NB4 (cell line): ENCODE results near the gene MED7.

ENCODE experiments used
- MYC ChIP-seq: IDR thresholded peaks from 2 replicates; pipeline ENCODE4 v1.6.1; 2011; ENCODE audit warnings: low read depth, low read length
- POLR2A ChIP-seq: IDR thresholded peaks from 2 replicates; pipeline ENCODE4 v1.6.1; 2011; ENCODE audit warnings: mild to moderate bottlenecking; ENCODE audit not compliant: insufficient read length; ENCODE audit errors: extremely low read depth
- TF ChIP-seq, protein P1 (sequence below): IDR thresholded peaks from one replicate; pipeline ENCODE4 v1.5.1; 2012; ENCODE audit warnings: low read depth, low read length
- TF ChIP-seq, protein P2 (sequence below): IDR thresholded peaks from 2 replicates; pipeline ENCODE4 v1.6.1; 2011; ENCODE audit warnings: low read depth, low read length

DNA sequence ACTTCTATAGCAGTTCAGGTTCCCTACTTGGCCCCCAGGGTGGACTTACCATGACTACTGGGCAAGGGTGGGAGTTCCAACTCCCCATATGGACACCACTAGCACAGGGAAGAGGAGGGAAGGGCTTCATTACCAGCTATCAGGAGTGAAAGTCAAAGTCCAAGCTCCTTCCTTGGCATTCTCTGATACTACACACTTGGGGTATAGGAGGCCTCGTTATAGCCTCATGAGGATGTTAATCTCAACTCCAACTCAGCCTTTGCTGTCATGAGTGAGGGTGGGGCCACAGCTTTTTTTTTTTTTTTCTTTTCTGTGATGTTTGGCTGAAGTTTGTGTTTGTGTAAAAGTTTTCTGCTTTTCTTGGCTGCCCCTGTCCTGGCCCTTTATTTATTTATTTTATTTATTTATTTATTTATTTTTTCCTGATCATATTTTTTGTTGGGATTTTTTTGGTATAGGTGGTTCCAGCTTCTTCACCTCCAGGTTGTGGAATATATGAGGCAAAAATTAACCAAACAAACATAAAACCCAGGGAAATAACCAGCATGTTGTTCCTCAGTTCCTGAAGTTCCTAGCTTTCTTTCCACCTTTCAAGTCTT lies 14.7 kb upstream of the MED7 start:
- TF ChIP-seq POLR2A (no peak), MYC (no peak)
- TF ChIP-seq, protein P1, sequence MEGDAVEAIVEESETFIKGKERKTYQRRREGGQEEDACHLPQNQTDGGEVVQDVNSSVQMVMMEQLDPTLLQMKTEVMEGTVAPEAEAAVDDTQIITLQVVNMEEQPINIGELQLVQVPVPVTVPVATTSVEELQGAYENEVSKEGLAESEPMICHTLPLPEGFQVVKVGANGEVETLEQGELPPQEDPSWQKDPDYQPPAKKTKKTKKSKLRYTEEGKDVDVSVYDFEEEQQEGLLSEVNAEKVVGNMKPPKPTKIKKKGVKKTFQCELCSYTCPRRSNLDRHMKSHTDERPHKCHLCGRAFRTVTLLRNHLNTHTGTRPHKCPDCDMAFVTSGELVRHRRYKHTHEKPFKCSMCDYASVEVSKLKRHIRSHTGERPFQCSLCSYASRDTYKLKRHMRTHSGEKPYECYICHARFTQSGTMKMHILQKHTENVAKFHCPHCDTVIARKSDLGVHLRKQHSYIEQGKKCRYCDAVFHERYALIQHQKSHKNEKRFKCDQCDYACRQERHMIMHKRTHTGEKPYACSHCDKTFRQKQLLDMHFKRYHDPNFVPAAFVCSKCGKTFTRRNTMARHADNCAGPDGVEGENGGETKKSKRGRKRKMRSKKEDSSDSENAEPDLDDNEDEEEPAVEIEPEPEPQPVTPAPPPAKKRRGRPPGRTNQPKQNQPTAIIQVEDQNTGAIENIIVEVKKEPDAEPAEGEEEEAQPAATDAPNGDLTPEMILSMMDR, result no peak
- TF ChIP-seq, protein P2, sequence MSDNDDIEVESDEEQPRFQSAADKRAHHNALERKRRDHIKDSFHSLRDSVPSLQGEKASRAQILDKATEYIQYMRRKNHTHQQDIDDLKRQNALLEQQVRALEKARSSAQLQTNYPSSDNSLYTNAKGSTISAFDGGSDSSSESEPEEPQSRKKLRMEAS, result no peak
